Suppressor macrophage treated with lipopolysaccharide for 4 hours (primary cell): ENCODE measurements around the gene GRM4.

Source experiments
- DNase-seq: peaks from one replicate; pipeline ENCODE4 v3.0.0-alpha.2; 2020

Gene GRM4

GRCh38 chr6:34157236-34157830, 11.4 kb upstream of the GRM4 start:
- no peak for DNase-seq

GRCh38 chr6:34155471-34156300, 9.8 kb upstream of the GRM4 start:
- DNase-seq, result no peak

- peak; percentile 49 for DNase-seq
Observed at GRCh38 chr6:34154668-34155447, 9.0 kb upstream of the GRM4 start.

GRCh38 chr6:34152806-34153520, 7.1 kb upstream of the GRM4 start:
- DNase-seq, result no peak

GRCh38 chr6:34152042-34152524, 6.2 kb upstream of the GRM4 start:
- no peak for DNase-seq

- no peak for DNase-seq
Observed at GRCh38 chr6:34151321-34152041, 5.6 kb upstream of the GRM4 start.

GRCh38 chr6:34150766-34151165, 4.9 kb upstream of the GRM4 start:
- DNase-seq, result no peak

GRCh38 chr6:34149831-34150400, 4.0 kb upstream of the GRM4 start:
- DNase-seq, result no peak

- no peak for DNase-seq
Observed at GRCh38 chr6:34149452-34149810, 3.5 kb upstream of the GRM4 start.

GRCh38 chr6:34148631-34149451, 3.0 kb upstream of the GRM4 start:
- DNase-seq, result no peak

GRCh38 chr6:34147906-34148630, 2.2 kb upstream of the GRM4 start:
- DNase-seq, result no peak

- DNase-seq, result no peak
Observed at GRCh38 chr6:34146801-34147592, 1.1 kb upstream of the GRM4 start.

GRCh38 chr6:34145161-34146020, 496 bp downstream of the GRM4 start:
- DNase-seq, result no peak

- DNase-seq, result no peak
Observed at GRCh38 chr6:34144581-34145160, 1.2 kb downstream of the GRM4 start.

GRCh38 chr6:34143884-34144580, 1.9 kb downstream of the GRM4 start:
- DNase-seq, result no peak

GRCh38 chr6:34143196-34143883, 2.5 kb downstream of the GRM4 start:
- no peak for DNase-seq
